Measurements from ENCODE around the gene NME7.

The NME7 gene

GRCh38 chr1:169120066-169120465 is 247.5 kb downstream of the NME7 start:
- no peak for DNase-seq

DNA sequence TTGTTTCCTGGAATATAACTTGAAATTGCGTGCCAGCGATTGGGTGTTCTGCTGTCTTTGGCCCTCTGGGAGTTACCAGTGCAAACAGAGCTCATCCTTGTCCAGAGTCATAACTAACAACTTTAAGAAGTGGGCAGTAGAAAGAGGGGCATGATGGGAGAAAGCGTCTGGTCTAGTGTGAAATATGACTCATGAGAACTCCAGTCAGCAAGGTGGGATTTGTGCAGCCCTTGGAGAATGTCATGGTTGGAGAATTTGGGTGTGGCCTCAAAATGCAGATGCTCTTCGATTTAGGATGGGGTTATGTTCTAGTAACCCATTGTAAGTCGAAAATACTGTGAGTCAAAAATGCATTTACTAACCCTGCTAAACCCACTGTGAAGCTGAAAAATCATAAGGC is 248.2 kb downstream of the NME7 start:
- no peak for DNase-seq

DNA sequence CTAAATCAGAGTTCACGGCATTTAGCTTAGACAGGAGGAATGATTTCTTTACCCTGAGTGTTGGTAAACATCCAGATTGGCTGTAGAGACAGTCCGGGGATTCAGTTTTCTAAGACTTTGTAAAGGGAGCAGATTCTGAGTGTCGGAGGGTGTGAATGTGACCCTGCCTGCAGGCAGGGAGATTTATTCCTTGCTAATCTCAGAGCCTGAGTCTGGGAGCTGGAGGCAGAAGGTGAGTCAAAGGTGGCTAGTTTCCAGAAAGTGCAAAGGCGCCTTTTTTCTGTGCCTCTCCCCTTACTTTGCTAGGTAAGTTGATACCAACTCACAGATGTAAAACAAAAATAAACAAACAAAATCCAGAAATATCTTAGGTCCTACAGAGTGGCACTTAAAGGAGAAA is 249.4 kb downstream of the NME7 start:
- no peak for DNase-seq

- DNase-seq = no peak
Measured at GRCh38 chr1:169117599-169117998, 250.0 kb downstream of the NME7 start.

- no peak for DNase-seq
Measured at GRCh38 chr1:169117014-169117413, 250.6 kb downstream of the NME7 start.

- no peak for DNase-seq
Measured at GRCh38 chr1:169115891-169116585, 251.6 kb downstream of the NME7 start.

GRCh38 chr1:169113613-169114119 is 253.9 kb downstream of the NME7 start:
- DNase-seq = no peak

- no peak for DNase-seq
Measured at GRCh38 chr1:169112241-169112640, 255.4 kb downstream of the NME7 start.

DNA sequence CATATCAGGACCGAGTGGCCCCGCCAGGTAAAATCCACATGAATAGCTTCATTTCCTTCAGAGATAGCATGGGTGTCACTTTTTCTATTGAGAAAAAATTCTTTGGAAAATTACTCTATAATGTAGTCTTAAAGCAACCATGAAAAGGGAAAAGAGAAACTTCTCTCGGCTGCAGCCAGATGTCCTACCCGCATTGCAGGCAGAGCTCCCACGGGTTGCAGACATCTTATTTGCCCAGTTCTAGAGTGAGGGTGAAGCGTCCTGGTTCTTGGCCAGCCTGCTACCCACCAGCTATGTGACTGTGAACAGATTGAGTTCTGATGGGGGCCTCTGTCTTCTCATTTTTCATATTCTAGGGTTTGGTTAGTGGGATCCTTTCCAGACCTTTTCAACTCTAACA is 256.1 kb downstream of the NME7 start:
- DNase-seq = no peak

GRCh38 chr1:169110689-169111447 is 256.7 kb downstream of the NME7 start:
- DNase-seq = no peak

GRCh38 chr1:169110236-169110635 is 257.4 kb downstream of the NME7 start:
- DNase-seq = no peak

DNA sequence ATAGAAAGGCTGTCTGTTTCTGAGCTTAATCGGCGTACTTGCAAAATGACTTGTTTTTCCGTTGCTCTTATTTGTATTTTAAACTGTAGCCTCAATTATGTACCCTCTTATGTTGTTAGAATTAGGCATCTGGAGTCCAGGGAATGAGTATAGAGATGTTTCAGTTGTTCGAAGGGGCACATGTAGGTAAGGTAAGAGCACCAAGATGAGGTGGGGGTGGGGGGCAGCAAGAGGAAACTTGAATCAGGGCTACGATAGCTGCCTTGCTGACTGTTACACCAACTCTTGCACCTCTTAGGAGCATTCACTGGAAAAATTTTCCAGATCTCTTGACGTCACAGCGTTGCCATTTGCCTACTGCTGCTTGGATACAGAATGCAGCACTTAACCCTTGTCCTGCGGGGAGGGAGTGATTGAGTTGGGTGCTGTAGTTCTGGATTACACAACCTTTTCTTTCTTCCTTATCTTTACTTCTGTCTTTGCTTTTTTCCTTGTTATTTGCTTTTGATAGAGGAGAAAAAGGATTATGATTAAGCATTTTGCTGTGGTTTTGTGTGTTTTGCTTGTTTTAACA is 257.9 kb downstream of the NME7 start:
- DNase-seq = no peak

DNA sequence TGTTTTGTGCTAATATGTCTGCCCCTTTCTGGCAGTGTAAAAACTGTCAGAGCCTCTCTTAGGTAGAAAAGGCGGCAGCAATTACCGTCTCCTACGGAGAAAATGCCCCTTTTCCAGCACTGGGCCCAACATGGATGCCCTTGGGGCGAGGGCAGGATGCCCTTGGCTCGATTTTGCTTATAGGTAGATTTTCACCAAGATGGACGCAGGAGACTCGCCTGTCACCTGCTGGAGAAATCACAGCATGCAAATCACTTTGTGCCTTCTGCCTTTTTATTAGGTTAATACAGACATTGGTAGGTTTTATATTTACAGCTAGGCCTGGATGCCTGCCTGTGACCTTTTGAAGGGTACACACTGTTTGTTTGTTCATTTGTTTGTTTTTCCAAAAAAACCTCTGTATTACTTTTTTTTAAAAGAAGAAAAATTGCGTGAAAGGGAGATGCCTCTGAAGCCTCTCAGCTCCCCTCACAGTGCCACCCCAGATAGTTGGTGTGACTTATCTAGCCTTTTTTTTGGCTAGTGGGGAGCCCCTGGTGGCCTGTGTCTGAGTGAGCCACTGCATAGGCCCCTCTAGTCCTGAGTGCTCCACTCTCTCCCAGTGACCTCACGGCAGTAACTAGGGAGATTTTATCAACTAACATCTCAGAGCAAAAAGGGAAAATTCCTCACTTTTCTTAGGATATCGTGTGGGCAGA is 258.6 kb downstream of the NME7 start:
- DNase-seq = no peak

DNA sequence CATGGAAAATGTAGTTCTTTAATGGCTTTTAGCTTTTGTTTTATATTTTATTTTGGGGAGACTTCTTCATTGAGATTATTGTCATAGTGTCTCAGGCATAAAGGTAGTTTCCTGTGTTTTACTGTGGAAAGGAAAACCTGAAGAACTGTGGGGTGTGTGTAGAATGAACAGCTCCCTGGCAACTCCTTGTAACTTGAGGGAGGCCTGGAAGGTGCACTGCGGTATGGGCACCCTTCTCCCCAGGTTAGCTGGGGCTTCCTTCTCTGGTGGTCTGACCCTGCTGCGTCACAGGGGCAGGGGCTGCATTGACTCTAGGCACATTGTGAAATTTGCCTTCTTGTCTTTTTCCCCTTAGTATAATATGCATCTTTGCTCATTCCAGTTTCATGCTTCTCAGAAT is 259.4 kb downstream of the NME7 start:
- no peak for DNase-seq

DNA sequence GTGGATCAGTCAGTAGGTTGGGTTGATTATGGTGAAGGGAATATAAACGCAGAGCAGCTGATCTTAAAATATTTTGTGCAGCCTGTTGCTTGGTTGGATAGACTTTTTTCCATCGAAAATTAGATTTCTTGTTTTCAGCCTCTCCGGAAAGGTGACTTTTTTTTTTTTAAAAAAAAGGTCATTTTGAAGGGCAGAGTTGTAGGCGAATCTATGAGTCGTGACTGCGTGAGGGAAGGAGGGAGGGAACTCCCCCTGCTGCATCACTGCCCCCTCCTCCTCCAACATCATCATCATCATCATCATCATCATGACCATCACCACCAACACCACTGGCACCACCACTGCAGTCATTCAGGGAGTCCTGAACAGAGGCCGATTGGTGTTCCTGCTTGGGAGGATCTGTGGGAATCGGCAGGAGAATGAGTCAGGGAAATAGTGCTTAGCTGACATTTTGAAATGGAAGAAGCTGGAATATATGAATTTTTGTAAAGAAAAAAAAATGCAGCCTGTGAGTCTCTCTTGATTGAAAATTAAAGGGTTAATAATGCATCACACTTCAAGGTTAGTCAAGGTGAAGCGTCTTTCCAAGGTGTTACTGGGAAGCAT is 259.9 kb downstream of the NME7 start:
- no peak for DNase-seq

DNA sequence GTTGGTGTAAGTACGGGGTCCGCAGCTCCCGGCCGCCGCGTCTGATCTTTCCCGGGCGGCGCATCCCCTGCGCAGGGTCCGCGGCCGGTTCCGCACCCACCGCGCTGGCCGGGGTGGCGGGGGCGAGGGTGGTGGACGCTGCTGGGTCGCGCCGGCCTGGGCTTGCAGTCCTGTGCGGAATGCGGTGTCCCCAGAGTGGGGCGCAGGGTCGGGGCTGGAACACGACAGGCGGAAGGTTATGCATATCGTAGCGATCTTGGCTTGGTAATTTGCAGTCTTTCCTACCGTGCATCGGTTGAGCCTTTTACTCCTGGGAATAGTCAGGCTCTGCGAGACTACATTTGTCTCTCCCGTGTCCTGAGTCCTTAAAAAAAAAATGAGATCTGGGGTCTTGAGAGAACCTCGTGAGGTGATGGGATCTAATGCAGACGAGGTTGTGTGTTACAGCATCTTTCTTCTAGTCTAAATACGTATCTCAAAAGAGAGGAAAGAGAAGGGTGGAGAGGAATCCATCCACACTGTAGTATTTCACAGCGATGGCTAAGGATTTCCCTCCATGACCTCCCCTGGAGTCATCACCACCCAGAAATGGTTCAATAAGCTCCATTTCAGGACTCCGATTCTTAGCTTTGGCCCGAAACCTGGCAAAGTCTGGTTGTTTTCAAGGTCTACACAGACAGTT is 260.5 kb downstream of the NME7 start:
- DNase-seq = peak; percentile 17

DNA sequence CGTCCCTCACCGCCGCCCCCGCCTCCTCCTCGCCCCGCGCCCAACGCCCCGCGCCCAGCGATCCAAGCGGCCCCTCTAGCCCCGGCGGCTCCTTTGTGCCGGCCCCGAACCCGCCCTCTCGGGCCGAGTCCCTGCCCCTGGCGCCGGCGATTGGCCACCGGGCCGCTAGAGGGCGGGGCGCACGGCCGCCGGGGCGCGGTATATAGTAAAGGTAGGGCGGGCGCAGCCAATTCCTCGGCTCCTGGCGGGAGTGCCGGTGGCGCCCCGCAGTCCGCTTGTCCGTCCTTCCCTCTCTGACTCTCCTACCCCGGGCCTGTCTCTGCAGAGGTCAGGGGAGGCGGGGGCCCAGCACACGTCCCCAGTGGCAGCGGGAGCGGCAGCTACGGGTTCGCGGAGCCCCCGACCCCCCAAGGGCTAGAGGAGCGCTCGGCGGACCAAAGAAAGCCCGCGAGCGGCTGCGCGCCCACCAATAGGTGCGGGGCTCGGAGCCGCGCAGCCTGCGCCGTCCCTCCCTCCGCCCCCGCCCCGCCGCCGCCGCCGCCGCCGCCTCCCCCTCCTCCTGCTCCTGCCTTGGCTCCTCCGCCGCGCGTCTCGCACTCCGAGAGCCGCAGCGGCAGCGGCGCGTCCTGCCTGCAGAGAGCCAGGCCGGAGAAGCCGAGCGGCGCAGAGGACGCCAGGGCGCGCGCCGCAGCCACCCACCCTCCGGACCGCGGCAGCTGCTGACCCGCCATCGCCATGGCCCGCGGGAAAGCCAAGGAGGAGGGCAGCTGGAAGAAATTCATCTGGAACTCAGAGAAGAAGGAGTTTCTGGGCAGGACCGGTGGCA is 261.3 kb downstream of the NME7 start, which contains the start of gene ATP1B1:
Gene ATP1B1, plus strand, starts transcription at position 596 of the 826 bp plus-strand sequence. Its CDS starts 140 bp downstream, at position 736.
- DNase-seq = peak; percentile 80

GRCh38 chr1:169105434-169106094 is 262.0 kb downstream of the NME7 start:
- peak; percentile 27 for DNase-seq

- no peak for DNase-seq
Measured at GRCh38 chr1:169105087-169105433, 262.5 kb downstream of the NME7 start.

GRCh38 chr1:169103480-169103893 is 264.1 kb downstream of the NME7 start:
- no peak for DNase-seq

GRCh38 chr1:169103002-169103401 is 264.6 kb downstream of the NME7 start:
- DNase-seq = no peak

Measured in activated CD8-positive, alpha-beta memory T cell treated with anti-CD3 and anti-CD28 coated beads, Interleukin-2, amount 50 U/mL, for 4 hours (primary cell).